HUES6 (cell line): ENCODE results near the gene AGO3.
"Not testable (repeated sequence)": the region's sequence is repeated elsewhere in the genome, so short reads cannot be mapped to it uniquely, and the experiment has no call there.

ENCODE experiments used
- H3K27ac ChIP-seq: 2 replicates; pipeline ENCODE4 v1.7.0; 2013; ENCODE audit warnings: low read depth, mild to moderate bottlenecking, low read length, inconsistent platforms
- H3K27me3 ChIP-seq: 2 replicates; pipeline ENCODE4 v1.6.1; 2013; ENCODE audit warnings: low read length; ENCODE audit not compliant: control insufficient read depth, insufficient read depth
- H3K36me3 ChIP-seq: 2 replicates; pipeline ENCODE4 v1.6.1; 2013; ENCODE audit warnings: low read length; ENCODE audit not compliant: control insufficient read depth, insufficient read depth
- H3K4me1 ChIP-seq: 2 replicates; pipeline ENCODE4 v1.6.1; 2013; ENCODE audit warnings: low read length; ENCODE audit not compliant: control insufficient read depth, insufficient read depth
- H3K4me3 ChIP-seq: 2 replicates; pipeline ENCODE4 v1.5.1; 2013; ENCODE audit warnings: low read depth, low read length
- H3K9ac ChIP-seq: one replicate; pipeline ENCODE4 v1.6.1; 2013; ENCODE audit warnings: mild to moderate bottlenecking, low read length
- H3K9me3 ChIP-seq: 2 replicates; pipeline ENCODE4 v1.6.1; 2013; ENCODE audit warnings: low read depth, low read length; ENCODE audit not compliant: control insufficient read depth, insufficient read depth

The AGO3 gene

GRCh38 chr1:36008546-36009197 lies 77.8 kb downstream of the AGO3 start:
- H3K9ac ChIP-seq, result no peak overlapping the region
- no peak overlapping the region for H3K4me3 ChIP-seq
- H3K4me1 ChIP-seq, result 0 out of 2 replicates have a peak, but pooled peaks cover 4% of the 10 kb centered on the region
- peak overlapping the region; percentile 22; the same call in 1 of the 2 replicates for H3K27ac ChIP-seq
- H3K9me3 ChIP-seq, result no peaks in the 10 kb centered on the region
- H3K36me3 ChIP-seq, result peaks cover 22% of the 10 kb centered on the region
- no peaks in the 10 kb centered on the region for H3K27me3 ChIP-seq

- H3K9me3 ChIP-seq, result no peaks in the 10 kb centered on the region
- peaks cover 42% of the 10 kb centered on the region for H3K36me3 ChIP-seq
- no peaks in the 10 kb centered on the region for H3K27me3 ChIP-seq
- no peak overlapping the region for H3K27ac ChIP-seq
- no peaks in the 10 kb centered on the region for H3K4me1 ChIP-seq
- H3K4me3 ChIP-seq, result no peak overlapping the region
- H3K9ac ChIP-seq, result no peak overlapping the region
Measured at GRCh38 chr1:36014722-36015220, 83.9 kb downstream of the AGO3 start.

- no peak overlapping the region for H3K4me3 ChIP-seq
- no peak overlapping the region for H3K27ac ChIP-seq
- H3K9me3 ChIP-seq, result no peaks in the 10 kb centered on the region
- H3K27me3 ChIP-seq, result no peaks in the 10 kb centered on the region
- no peak overlapping the region for H3K9ac ChIP-seq
- H3K36me3 ChIP-seq, result peaks cover 42% of the 10 kb centered on the region
- no peaks in the 10 kb centered on the region for H3K4me1 ChIP-seq
Measured at GRCh38 chr1:36016686-36017085, 85.8 kb downstream of the AGO3 start.

- H3K9ac ChIP-seq, result no peak overlapping the region
- H3K27me3 ChIP-seq, result no peaks in the 10 kb centered on the region
- no peaks in the 10 kb centered on the region for H3K9me3 ChIP-seq
- H3K27ac ChIP-seq, result no peak overlapping the region
- peaks cover 25% of the 10 kb centered on the region for H3K36me3 ChIP-seq
- H3K4me3 ChIP-seq, result no peak overlapping the region
- no peaks in the 10 kb centered on the region for H3K4me1 ChIP-seq
Measured at GRCh38 chr1:36023098-36023769, 92.3 kb downstream of the AGO3 start.

- not testable (repeated sequence) for H3K9ac ChIP-seq
Measured at GRCh38 chr1:36024024-36024423, 93.1 kb downstream of the AGO3 start.

GRCh38 chr1:36024847-36025246 lies 93.9 kb downstream of the AGO3 start:
- H3K27me3 ChIP-seq, result no peaks in the 10 kb centered on the region
- H3K4me3 ChIP-seq, result no peak overlapping the region
- peaks cover 18% of the 10 kb centered on the region for H3K36me3 ChIP-seq
- no peaks in the 10 kb centered on the region for H3K4me1 ChIP-seq
- H3K9me3 ChIP-seq, result no peaks in the 10 kb centered on the region
- H3K9ac ChIP-seq, result no peak overlapping the region
- H3K27ac ChIP-seq, result no peak overlapping the region

More at GRCh38 chr1:36024024-36024423, 93.1 kb downstream of the AGO3 start:
- H3K4me1 ChIP-seq, H3K27ac ChIP-seq, H3K4me3 ChIP-seq, H3K27me3 ChIP-seq, H3K9me3 ChIP-seq: not testable (repeated sequence)
- peaks cover 25% of the 10 kb centered on the region for H3K36me3 ChIP-seq

- Histone ChIP-seq H3K9me3 (no peaks in the 10 kb centered on the region), H3K27me3 (no peaks in the 10 kb centered on the region), H3K4me3 (no peak overlapping the region), H3K27ac (no peak overlapping the region), H3K4me1 (no peaks in the 10 kb centered on the region), H3K36me3 (peaks cover 24% of the 10 kb centered on the region), H3K9ac (no peak overlapping the region)
Measured at GRCh38 chr1:36027766-36028165, 96.9 kb downstream of the AGO3 start.

- H3K9me3 ChIP-seq, result no peaks in the 10 kb centered on the region
- no peaks in the 10 kb centered on the region for H3K4me1 ChIP-seq
- H3K4me3 ChIP-seq, result no peak overlapping the region
- H3K36me3 ChIP-seq, result peaks cover 24% of the 10 kb centered on the region
- H3K9ac ChIP-seq, result no peak overlapping the region
- H3K27ac ChIP-seq, result no peak overlapping the region
- H3K27me3 ChIP-seq, result no peaks in the 10 kb centered on the region
Measured at GRCh38 chr1:36031441-36031840, 100.5 kb downstream of the AGO3 start.

GRCh38 chr1:36034692-36035091 lies 103.8 kb downstream of the AGO3 start:
- Histone ChIP-seq H3K27ac (no peak overlapping the region), H3K4me1 (no peaks in the 10 kb centered on the region), H3K9me3 (no peaks in the 10 kb centered on the region), H3K27me3 (no peaks in the 10 kb centered on the region), H3K36me3 (peaks cover 18% of the 10 kb centered on the region), H3K4me3 (no peak overlapping the region), H3K9ac (no peak overlapping the region)

GRCh38 chr1:36035154-36035553 lies 104.2 kb downstream of the AGO3 start:
- Histone ChIP-seq H3K9me3 (no peaks in the 10 kb centered on the region), H3K9ac (no peak overlapping the region), H3K4me1 (no peaks in the 10 kb centered on the region), H3K36me3 (peaks cover 22% of the 10 kb centered on the region), H3K27ac (no peak overlapping the region), H3K27me3 (no peaks in the 10 kb centered on the region), H3K4me3 (no peak overlapping the region)

- Histone ChIP-seq H3K4me3 (no peak overlapping the region), H3K36me3 (peaks cover 33% of the 10 kb centered on the region), H3K4me1 (no peaks in the 10 kb centered on the region), H3K27ac (no peak overlapping the region), H3K27me3 (no peaks in the 10 kb centered on the region), H3K9me3 (no peaks in the 10 kb centered on the region), H3K9ac (no peak overlapping the region)
Measured at GRCh38 chr1:36040238-36040637, 109.3 kb downstream of the AGO3 start.
